Measurements from ENCODE around the gene TRIM69.
"Not testable (repeated sequence)": the region's sequence is repeated elsewhere in the genome, so short reads cannot be mapped to it uniquely, and the experiment has no call there.

The TRIM69 gene

DNA sequence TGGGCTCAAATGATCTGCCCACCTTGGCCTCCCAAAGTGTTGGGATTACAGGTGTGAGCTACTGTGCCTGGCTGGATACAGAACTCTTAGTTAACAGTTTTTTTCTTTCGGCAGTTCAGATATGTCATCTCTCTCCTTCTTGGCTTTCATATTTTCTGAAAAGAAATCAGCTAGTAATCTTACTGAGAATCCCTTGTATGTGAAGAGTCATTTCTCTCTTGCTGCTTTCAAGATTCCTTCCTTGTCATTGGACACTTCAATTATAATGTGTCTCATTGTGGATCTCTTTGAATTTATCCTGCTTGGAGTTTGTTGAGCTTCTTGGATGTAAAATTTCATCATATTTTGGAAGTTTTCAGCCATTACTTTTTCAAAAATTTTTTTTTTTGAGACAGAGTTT lies 17.0 kb downstream of the TRIM69 start:
- DNase-seq = no peak

DNA sequence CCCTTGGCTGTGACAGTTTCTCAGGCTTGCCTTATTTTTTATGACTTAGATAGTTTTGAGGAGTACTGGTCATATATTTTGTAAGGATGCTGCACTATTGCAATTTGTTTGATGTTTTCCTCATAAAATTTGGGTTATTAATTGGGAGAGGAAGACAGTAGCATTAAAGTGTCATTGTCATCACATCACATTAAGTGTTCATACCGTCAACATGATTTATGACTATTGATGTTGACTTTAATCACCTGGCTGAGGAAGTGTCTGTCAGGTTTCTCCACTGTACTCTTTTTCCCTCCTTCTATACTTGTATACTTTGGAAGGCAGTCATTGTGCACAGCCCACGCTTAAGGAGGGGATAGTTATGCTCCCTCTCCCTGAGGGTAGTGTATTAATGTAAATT lies 26.9 kb downstream of the TRIM69 start:
- no peak for DNase-seq

DNA sequence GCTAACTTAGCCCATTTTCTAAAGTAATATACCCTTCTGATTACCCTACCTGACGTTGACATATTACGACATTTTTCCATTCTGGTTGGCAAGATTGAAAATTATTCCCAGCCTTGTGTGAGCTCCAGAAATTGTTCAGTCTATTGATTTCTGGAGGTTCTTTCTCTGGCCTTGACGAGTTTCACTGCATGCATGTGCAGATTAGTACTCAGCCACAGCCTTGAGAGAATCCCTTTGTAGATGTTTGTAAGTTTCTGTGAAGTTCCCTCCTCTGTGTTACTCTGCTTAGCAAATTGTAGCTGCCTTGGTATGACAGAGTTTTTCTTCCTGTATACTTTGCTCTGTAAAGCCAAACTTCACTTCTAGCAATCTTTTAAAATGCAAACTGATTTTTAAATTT lies 27.5 kb downstream of the TRIM69 start:
- no peak for DNase-seq

DNA sequence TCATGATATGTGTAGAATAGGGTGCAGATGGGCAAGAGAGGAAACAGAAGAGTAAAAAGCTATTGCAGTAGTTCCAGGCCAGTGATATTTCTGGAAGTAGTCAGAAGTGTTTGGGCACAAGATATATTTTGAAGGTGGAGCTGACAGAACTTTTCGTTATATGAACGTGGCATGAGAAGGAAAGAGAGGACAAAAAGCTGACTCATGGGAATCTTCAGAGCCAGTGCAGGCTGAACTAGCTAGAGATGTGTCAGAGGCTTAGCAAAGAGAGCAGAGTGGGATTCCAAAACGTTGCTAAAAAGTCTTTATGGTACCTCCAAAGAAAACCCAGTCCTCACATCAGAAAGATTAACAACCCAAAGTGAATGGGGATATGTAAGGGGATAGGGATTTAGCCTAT lies 28.7 kb downstream of the TRIM69 start:
- no peak for DNase-seq

DNA sequence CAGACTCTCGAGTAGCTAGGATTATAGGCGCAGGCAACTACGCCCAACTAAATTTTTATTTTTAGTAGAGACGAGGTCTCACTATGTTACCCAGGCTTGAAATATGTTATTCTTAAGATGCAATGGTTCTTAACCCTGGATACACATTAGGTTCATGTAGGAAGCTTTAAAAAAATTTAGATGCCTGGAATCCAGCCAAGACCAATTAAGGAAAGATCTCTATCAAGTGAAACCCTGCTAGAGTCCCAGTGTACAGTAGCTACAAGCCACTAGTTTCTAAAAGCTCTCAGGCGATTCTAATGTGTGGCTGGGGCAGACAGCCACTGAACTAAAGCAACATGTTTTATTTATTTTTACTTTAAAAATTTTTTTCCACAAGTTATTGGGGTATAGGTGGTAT lies 33.2 kb downstream of the TRIM69 start:
- DNase-seq = no peak

DNA sequence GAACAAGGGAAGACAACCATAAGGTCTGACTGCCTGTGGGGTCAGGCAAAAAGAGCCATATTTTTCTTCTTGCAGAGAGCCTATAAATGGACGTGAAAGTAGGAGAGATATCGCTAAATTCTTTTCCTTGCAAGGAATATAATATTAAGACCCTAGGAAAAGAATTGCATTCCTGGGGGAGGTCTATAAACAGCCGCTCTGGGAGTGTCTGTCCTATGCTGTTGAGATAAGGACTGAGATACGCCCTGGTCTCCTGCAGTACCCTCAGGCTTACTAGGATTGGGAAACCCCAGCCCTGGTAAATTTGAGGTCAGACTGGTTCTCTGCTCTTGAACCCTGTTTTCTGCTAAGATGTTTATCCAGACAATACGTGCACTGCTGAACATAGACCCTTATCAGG lies 34.4 kb downstream of the TRIM69 start:
- DNase-seq = not testable (repeated sequence)

DNA sequence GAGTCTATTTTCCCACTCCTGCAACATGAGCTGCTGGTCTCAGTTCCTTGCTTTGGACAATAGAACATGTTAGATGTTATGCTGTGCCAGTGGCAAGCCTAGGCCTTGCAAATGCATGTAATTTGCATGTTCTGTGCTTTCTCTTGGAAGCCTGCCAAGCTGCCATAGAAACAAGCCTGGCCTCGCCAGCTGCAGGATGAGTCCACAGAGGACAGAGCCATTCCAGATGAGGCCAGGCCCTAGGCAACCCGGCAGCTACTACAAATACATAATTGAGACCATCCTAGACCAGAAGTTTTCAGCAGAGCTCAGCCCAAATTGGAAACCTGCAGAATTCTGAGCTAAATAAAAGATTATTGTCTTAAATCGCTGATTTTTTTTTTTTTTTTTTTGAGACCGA lies 39.6 kb downstream of the TRIM69 start:
- DNase-seq = no peak

DNA sequence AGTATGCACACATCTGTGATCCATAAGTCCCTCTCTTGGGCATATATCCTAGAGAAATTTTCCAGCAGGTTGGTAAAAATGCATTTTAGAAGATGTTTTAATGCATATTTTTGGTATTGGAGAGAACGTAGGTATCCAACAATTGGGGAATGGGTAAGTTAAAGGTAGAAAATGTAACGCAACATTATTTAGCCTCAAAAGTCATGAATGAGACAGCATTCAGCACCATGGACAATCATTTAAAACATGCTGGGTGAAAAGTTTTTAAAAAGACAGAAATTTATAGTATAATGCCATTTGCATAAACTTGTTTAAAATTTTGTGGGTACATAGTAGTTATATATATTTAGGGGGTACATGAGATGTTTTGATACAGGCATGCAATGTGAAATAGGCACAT lies 43.4 kb downstream of the TRIM69 start:
- DNase-seq = no peak

DNA sequence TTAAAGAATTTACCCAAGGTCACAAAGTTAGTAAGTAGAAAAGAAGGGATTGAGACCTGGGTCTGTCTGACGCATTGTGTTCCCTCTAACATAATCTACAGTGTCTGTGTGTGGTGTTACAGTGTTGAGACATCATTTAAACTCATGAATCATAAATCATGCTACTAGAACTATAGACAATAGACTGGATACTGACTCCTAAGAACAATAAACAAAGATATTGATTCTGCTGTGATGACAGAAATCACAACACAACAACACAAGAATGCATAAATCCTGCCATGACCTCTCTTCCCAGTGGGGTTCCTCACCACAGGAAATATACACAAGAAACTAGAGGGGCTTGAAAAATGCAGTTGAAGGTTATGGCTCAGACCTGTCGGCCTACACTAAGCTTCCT lies 44.3 kb downstream of the TRIM69 start:
- no peak for DNase-seq

DNA sequence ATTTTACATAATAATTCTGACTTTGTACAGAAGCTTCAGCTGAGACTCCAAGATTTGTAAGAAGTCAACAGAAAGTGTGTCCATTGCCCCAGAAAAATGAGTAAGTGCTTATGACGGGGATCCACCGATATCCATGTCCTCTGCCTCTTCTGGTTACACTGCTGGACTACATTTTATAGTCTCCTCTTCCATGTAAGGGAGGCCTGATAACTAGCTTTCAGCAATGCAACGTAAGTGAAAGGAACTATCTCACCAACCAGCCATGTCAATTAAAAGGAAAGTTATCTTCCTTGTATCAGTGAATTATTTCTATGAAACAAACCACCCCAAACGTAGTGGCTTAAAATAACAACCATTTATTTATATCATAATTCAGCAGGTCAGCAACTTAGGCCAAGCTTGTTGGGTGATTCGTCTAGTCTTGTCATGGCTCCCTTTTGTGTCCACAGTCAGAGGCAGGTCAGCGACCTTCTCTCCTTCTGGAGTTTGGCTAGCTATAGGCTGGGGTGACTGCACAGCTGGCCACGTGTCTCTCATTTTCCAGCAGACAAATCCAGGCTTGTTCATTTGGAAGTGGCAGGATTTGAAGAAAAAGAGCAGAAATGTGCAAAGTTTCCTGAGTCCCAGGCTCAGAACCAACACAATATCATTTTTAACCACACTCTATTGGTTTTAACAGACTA lies 44.9 kb downstream of the TRIM69 start:
- no peak for DNase-seq

DNA sequence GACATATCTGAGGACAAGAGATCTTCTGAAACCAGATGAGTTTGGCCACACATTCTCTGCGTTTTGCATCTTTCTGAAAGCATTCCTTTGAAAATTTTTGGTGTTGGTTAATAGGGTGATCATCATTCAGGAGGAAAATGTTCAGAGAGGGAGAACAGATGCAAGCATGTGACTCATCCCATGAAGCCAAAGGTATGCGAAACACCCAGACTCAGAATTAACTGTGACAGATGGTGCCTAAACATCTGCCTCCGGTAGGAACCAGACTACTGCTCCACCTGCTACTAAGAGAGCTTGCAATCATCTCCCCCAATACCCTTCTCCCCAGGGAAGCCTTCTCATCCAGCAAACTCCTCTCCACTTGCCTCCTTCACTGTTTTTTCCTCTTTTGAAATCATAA lies 46.2 kb downstream of the TRIM69 start:
- no peak for DNase-seq

DNA sequence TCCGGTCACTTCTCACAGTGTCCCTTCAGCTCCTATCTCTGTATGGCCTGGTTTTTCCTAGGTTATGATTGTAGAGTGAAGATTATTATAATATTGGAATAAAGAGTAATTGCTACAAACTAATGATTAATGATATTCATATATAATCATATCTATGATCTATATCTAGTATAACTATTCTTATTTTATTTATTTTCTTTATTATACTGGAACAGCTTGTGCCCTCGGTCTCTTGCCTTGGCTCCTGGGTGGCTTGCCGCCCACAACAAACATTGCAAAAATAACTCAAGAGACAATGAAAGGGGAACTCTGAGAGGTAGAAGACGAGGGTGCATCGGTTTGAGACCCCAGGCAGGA lies 48.6 kb downstream of the TRIM69 start:
- not testable (repeated sequence) for DNase-seq

DNA sequence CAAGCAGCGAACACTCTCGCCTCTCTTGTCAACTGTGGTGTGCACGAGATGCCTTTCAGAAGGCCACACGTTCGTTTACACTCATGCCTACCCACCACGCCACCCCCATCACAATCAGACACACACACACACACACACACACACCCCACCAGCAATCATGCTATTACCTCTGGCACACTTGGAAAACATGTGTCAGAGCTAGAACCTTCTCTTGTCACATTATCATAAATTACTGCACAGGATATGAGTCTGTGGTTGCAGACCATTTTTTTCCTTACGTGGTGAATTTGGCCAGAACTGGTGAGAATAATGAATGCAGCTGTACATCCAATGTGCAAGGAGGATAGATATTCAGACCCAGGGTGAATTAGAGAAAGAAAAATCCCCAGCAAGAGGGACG lies 52.4 kb downstream of the TRIM69 start:
- DNase-seq = peak; percentile 36 to 37

DNA sequence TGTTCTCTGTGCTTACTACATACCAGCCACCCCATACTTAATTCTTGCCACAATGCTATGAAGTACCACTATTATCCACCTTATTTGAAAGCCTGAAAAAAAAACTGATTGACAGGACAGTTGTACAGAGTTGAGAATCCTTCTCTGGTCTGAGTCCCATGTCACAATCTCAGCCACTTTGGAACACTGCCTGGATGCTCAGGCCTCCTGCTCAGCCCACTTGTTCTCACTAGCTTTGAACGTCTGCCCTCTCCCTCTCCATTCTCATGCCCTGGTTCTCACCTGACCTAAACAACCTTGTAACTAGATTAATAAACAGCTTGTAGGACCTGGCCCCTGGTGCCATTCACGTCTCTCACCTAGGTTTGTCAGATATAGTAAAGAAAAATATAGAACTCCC lies 53.9 kb downstream of the TRIM69 start:
- DNase-seq = no peak

DNA sequence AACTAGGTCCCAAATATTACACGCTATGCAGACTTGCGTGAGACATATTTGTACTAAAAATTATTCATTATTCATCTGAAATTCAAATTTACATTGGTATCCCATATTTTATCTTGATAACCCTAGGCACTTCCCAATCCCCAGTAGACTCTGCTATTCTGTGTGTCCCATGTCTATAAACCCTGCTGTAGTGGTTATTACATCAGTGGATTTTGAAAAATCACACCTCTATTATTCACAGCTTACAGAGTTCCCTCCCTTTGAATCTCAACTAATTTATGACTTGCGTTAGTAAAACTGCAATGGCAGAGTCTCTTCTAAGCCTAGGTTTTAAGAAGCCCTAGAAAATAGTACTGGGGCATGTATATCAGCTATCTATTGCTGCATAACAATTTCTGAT lies 54.3 kb downstream of the TRIM69 start:
- DNase-seq = no peak

DNA sequence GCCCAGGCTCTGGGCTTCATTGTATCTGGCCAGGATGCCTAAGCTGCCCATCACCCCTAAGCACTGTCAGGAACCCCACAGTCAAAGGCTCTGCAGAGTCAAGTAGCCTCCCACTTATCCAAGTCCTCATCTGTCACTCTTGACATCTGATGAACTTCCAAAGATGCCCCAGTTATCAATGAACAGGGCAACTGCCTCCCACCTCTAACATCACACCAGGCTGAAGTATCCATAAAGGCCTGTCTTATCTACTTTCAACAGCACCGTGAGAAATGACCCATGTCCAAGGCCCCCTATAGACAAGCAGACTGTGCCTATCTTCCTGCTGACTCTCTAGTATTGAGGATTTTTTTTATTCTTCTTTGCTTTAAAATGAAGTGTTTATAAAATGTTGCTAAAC lies 56.4 kb downstream of the TRIM69 start:
- DNase-seq = no peak

DNA sequence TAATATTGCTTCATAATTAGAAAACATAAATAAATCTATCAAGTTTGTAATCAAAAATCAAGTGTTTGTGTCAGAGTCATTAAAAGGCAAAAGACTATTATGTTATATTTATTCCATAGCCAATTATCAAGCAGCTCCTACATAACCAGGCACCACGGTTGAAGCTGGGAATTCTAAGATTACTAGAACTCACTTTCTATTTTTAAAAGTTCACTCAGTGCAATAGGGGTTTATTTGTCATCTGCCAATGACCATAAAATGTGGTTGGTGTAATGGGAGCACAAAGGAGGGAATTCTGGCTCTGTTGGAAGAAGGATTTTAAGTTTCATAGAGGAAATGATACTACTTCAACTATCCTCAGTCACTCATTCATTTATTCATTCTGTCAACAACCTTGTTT lies 57.7 kb downstream of the TRIM69 start:
- DNase-seq = no peak

DNA sequence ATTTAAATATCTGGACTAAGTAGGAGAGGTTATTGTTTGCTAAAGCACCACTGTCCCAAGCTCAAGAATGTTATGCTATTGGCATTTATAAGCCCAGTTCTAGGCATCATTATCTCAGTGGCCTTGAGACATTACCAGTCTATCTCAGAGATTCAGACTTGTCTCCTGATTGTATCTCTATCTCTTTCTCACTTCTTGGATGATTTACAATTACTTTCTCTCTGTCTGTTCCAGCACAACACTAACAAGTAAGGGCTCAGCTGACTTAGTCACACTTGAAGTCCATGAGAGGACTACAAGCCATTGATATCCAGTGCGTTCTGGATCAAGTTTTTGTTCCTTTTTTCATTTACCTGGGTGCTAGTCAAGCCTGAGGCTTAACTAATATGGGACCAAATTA lies 60.2 kb downstream of the TRIM69 start:
- no peak for DNase-seq

DNA sequence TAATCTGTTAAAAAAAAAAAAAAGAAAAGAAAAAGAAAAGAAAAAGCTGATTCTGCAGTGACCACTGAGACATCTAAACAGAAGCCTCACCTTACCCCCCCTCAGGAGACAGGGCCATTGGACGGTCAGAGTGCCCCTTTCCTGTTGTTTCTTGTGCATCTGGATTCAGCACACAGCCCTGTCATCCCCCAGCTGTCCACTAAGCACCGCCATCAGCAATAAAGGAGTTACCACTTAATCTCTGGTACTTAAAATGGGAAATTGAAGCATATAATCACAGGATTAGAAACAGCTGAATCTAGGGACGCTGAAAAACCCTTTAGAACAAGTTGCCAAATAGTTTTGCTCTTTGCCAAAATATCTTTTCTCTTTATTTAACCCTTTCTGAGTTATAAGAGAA lies 62.5 kb downstream of the TRIM69 start:
- no peak for DNase-seq

DNA sequence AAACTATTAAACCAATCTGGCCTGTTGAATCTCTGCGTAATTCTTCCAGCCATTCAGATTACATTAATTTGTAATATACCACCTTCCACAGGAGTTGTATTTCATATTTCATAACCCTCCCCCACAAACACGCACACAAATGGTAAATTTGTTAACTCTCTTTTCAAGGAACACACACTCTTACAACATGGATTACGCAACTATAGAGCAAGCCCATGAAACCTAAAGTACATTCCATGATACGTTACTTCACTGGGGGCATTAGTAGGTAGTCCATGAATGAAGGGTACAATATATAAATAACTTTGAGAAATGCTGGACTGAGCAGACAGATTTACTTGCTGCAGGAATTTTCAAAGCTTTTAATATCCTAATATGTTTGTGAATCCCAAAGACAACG lies 65.0 kb downstream of the TRIM69 start:
- DNase-seq = no peak

DNA sequence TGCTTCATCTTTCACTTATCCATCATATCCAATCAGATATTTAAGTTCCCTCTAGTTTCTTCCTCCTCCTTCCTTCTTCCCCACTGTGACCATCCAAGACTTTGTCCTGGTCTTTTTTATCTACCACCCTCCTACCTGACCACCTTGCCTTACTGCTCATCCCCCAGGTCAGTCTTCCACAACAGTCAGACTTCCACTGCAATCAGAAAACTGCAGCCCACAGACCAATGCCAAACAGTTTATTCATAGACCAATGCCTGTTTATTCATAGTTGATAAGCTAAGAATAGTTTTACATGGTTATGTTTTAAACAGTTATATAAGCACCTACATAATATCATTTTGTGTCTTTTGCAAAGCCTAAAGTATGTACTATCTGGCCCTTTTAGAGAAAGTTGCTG lies 65.5 kb downstream of the TRIM69 start:
- no peak for DNase-seq

DNA sequence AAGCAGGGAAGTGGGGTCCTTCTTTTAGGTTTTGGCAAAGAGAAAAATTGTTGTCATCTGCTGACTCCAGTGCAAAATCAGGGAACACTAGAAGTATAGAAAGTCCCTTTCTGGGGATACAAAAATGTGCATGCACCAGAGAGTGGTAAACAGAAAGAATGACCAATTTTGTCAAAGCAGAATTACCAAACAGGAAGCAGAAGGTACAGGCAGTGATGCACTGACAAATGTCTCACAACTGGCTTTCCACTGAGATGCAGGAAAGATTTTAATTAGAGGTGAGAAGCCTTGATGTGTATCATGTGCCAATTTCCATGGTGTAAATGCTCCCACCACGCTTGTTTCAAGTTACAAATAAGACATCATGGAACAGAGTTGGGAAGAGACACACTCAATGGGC lies 66.0 kb downstream of the TRIM69 start:
- DNase-seq = no peak

DNA sequence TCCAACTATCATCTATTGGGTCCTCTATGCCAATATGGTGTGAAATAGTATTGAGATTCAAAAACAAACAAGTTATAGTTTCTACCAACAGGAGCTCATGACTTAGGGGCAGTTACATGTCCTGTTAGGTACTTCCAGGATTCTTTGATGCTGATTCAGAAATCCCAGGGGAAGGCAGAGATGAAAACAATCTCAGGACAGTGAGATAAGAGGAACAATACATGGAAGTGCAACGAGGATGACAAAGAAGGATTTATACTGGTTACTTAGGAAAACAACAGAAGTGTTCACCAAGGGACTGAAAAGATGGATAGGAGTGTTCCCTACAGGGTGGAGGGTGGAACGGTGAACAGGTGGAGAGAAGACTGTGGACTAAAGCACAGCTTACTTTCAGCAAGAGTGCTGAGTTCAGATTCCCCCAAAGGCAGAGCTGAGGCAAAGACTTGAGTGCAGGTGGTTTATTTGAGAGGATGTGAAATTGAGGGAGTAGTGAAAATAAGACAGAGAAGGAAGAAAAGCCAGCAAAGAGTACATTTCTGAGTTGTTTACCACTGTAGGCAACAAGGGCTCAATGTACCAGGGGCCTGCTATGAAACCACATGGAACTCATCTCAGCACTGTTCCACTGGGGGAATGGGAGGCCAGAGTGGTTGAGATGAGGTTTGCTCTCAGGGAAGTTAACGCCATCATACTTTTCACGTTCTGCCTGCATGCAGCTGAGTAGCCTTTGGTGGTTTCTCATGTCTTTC lies 68.1 kb downstream of the TRIM69 start:
- DNase-seq = no peak

DNA sequence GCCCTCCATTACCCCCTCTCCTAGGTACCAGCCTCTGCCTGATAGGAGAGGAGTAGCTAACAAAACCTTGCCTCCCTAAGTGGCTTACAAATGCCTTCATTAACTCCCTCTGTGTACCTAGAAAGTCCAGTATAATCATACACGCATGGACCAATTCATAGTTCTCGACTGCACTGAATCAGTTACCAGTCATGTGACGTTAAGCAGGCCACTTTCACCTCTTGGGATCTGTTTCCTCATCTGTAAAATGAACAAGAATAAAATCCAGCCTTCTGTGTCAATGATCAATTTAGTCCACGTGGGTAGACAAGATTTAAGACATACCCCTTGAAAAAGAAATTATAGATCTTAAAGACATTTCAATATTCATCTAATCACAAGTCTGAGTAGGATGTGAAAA lies 72.2 kb downstream of the TRIM69 start:
- no peak for DNase-seq

DNA sequence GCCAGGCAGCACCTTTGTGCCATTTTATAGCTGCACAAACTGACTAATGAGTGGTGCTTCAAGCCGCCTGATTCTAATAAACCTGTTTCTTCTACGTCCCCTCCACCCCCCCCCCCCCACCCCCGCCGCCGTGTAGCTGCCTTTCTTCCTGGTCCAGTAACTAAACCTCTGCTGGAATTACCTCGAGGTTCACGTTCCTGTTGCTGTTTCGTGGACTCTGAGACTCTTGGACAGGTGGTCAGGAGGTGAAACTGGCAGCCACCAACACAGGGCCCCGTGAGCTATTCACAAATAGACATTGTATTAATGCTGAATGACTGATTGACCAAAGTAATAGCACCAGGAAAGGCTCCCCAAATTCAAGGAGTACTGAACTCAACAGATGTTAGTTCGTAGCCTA lies 73.9 kb downstream of the TRIM69 start:
- DNase-seq = no peak
